HepG2 (cell line): ENCODE data around the gene CIAO2A. TPM values are rescaled to one million over a fixed set of nuclear protein-coding genes. Genes with fewer than 3 reads are reported as not detected.

Source experiments
- ATAC-seq: fragments of 200-7000 bp; cut with Tn5 transposase; 3 replicates; pipeline ENCODE4 v1.9.1; 2020; ENCODE audit warnings: mild to moderate bottlenecking, moderate library complexity
- BruUV-seq: library from RNA; stranded (reverse); fragments of 400-500 nt; replicated peaks from 2 replicates; lab custom pipeline; 2021; lab: Mats Ljungman, UMichigan
- CTCF ChIA-PET: fragments of 300-600 bp; formaldehyde crosslinking; extraction: SDS; loops from one replicate; lab custom pipeline; 2021; ENCODE audit warnings: low total read pairs, inconsistent platforms, low intra/inter-chr PET ratio; lab: Yijun Ruan, JAX
- POLR2A ChIA-PET: fragments of 350-600 bp; sonication (Branson Sonifier 250); formaldehyde crosslinking; loops from one replicate; lab custom pipeline; 2020; ENCODE audit warnings: antibody characterized with exemption, inconsistent platforms; lab: Yijun Ruan, JAX
- DNase-seq: peaks from one replicate; pipeline ENCODE4 v3.0.0-alpha.2; 2015; ENCODE audit warnings: low spot score
- FAIRE-seq: peaks from 3 replicates; lab custom pipeline; 2011; peaks lifted over from hg19 to GRCh38; lab: Jason Lieb, UNC
- H2AFZ ChIP-seq: one replicate; pipeline ENCODE4 v1.6.1; 2011; ENCODE audit warnings: low read length, inconsistent platforms
- H3K27ac ChIP-seq: fragments of 300-600 bp; 3 replicates; pipeline ENCODE4 v1.8.0; 2011; ENCODE audit warnings: mixed run types, mild to moderate bottlenecking, mixed read lengths, low read length, inconsistent platforms; ENCODE audit not compliant: insufficient read depth; ENCODE audit errors: extremely low read length
- H3K27me3 ChIP-seq, 2 experiments: fragments of 200-600 bp in 1 of 2; 2 replicates in 1 of 2; 3 replicates in 1 of 2; pipeline versions ENCODE4 v1.6.0 to v1.8.0; 2011; ENCODE audit warnings: low read length in 2 of 2, mild to moderate bottlenecking in 2 of 2, moderate library complexity in 2 of 2, inconsistent platforms in 1 of 2; ENCODE audit not compliant: insufficient read depth in 2 of 2, control insufficient read depth in 1 of 2
- H3K36me3 ChIP-seq, 2 experiments: fragments of 200-600 bp in 1 of 2; replicated peaks in 1 of 2; 2 replicates in 1 of 2; 3 replicates in 1 of 2; pipeline versions ENCODE4 v1.5.1 to v1.8.0; 2011; ENCODE audit warnings: low read length in 2 of 2, inconsistent platforms in 1 of 2; ENCODE audit not compliant: insufficient read depth in 2 of 2, control insufficient read depth in 1 of 2
- H3K4me1 ChIP-seq: 2 replicates; pipeline ENCODE4 v1.5.1; 2012; ENCODE audit warnings: low read length, inconsistent platforms; ENCODE audit not compliant: insufficient read depth
- H3K4me2 ChIP-seq: 2 replicates; pipeline ENCODE4 v1.6.0; 2011; ENCODE audit warnings: low read depth, low read length, inconsistent platforms
- H3K4me3 ChIP-seq, 3 experiments: fragments of 200-600 bp in 1 of 3; sonication (generic), shearing (Covaris generic) in 1 of 3; replicated peaks in 1 of 3; 2 replicates each; pipeline ENCODE4 v1.5.1; 2011 to 2016; ENCODE audit warnings: low read length in 3 of 3, inconsistent platforms in 2 of 3, low read depth in 2 of 3, mild to moderate bottlenecking in 2 of 3, control low read depth in 1 of 3, mixed read lengths in 1 of 3; ENCODE audit not compliant: insufficient read depth in 1 of 3
- H3K79me2 ChIP-seq: one replicate; pipeline ENCODE4 v1.6.1; 2011; ENCODE audit warnings: low read length, inconsistent platforms; ENCODE audit not compliant: insufficient read depth
- H3K9ac ChIP-seq: 2 replicates; pipeline ENCODE4 v1.6.0; 2011; ENCODE audit warnings: mild to moderate bottlenecking, low read depth, low read length, inconsistent platforms; ENCODE audit not compliant: insufficient read depth
- H3K9me3 ChIP-seq: 2 replicates; pipeline ENCODE4 v1.5.1; 2012; ENCODE audit warnings: mild to moderate bottlenecking, low read length
- H4K20me1 ChIP-seq: 2 replicates; pipeline ENCODE4 v1.6.0; 2011; ENCODE audit warnings: inconsistent platforms, mild to moderate bottlenecking, low read length, moderate library complexity; ENCODE audit not compliant: insufficient read depth
- CBX5 ChIP-seq: sonication (generic); formaldehyde crosslinking; IDR thresholded peaks from 2 replicates; pipeline ENCODE4 v1.4.0; 2020; ENCODE audit warnings: missing genetic modification reagents, borderline replicate concordance
- PAWR ChIP-seq: sonication (generic); formaldehyde crosslinking; IDR thresholded peaks from 2 replicates; pipeline ENCODE4 v1.4.0; 2020; ENCODE audit warnings: missing genetic modification reagents, mild to moderate bottlenecking, borderline replicate concordance
- PLRG1 ChIP-seq: fragments of 450-650 bp; conservative IDR thresholded peaks from 2 replicates; pipeline ENCODE4 v1.6.1; 2016
- SCMH1 ChIP-seq: sonication (generic); formaldehyde crosslinking; IDR thresholded peaks from 2 replicates; pipeline ENCODE4 v1.9.0; 2021; ENCODE audit warnings: missing genetic modification reagents, mild to moderate bottlenecking, borderline replicate concordance
- ZBTB8A ChIP-seq: sonication (generic); formaldehyde crosslinking; IDR thresholded peaks from 2 replicates; pipeline ENCODE4 v1.4.0; 2020; ENCODE audit warnings: mild to moderate bottlenecking, low read depth, missing genetic modification reagents, borderline replicate concordance
- ZSCAN9 ChIP-seq: IDR thresholded peaks from 2 replicates; pipeline ENCODE4 v1.6.1; 2016; ENCODE audit warnings: borderline replicate concordance
- WGBS: methylation state at CpG from one replicate; pipeline ENCODE4 v1.1.6; 2017; ENCODE audit warnings: low lambda C conversion rate; 5-methylcytosine and 5-hydroxymethylcytosine counted together
- in situ Hi-C: cut with HindIII; loops from 2 replicates; pipeline ENCODE4 v1.10.0; 2017; ENCODE audit warnings: low pct_unique_long_range_greater_than_20kb; ENCODE audit not compliant: extremely low pct_ligation_motif_present
- intact Hi-C: fragments of 100-400 bp; cut with micrococcal nuclease; formaldehyde crosslinking; loops from one replicate; pipeline ENCODE4 v1.10.0; 2022; ENCODE audit not compliant: unreplicated experiment
- polyA plus RNA-seq, 8 experiments: library from polyadenylated mRNA; depleted of rRNA in 3 of 8; stranded (reverse) in 7 of 8; unstranded in 1 of 8; fragments of >200 nt; fragmentation: Illumina TruSeq in 4 of 8; extraction: Trizol in 4 of 8; gene quantifications; 2 replicates each; pipeline versions ENCODE4 v1.2.1 to v1.2.3, GENCODE V29; 2011 to 2016; ENCODE audit warnings: low read depth in 4 of 8, missing spikeins in 1 of 8, mixed read lengths in 1 of 8; ENCODE audit not compliant: insufficient read depth in 1 of 8
- total RNA-seq, 5 experiments: library from RNA; depleted of rRNA; stranded (reverse); fragments of >200 nt; fragmentation: Illumina TruSeq; extraction: Trizol; gene quantifications; 2 replicates each; pipeline ENCODE4 v1.2.3, GENCODE V29; 2016; ENCODE audit warnings: low read depth in 1 of 5
- TF ChIP-seq, protein P1 (sequence below): sonication (generic); formaldehyde crosslinking; IDR thresholded peaks from 2 replicates; pipeline ENCODE4 v1.9.0; 2022; ENCODE audit warnings: low read depth, missing genetic modification reagents
- TF ChIP-seq, protein P2 (sequence below): sonication (generic); formaldehyde crosslinking; IDR thresholded peaks from 2 replicates; pipeline ENCODE4 v1.4.0; 2020; ENCODE audit warnings: missing genetic modification reagents, mild to moderate bottlenecking, borderline replicate concordance
- TF ChIP-seq, protein P3 (sequence below): sonication (generic); formaldehyde crosslinking; conservative IDR thresholded peaks from 2 replicates; pipeline ENCODE4 v1.4.0; 2020; ENCODE audit warnings: mild to moderate bottlenecking, missing genetic modification reagents, moderate library complexity
- TF ChIP-seq, protein P4 (sequence below): sonication (generic); formaldehyde crosslinking; conservative IDR thresholded peaks from 2 replicates; pipeline ENCODE4 v1.8.1; 2023; ENCODE audit warnings: missing genetic modification reagents

Gene CIAO2A
- total and polyA plus RNA-seq, 2 of the 13 experiments (the other 11 are each of a cell fraction or from before 2014, with no cell fraction given), result 83.0 to 100 TPM

DNA sequence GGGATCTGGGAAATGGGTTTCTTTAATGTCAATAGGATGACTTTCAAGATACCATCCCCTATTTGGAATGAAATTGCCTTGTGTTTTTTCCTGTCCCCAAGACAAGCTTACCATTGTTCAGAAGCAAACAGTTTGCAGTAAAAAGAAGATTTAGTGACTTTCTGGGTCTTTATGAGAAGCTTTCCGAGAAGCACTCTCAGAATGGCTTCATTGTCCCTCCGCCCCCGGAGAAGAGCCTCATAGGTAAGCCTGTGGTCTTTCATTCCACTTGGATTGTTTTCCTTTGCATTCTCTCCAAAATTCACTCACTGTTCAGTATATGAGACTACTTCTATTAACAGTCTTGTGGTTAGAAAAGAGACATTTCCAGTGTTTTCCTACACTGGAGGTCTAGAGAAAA lies 32.3 kb upstream of the CIAO2A start:
- no peak for ATAC-seq
- FAIRE-seq, result no peak
- DNase-seq, result no peak
- intact Hi-C loops (no loop called here), in situ Hi-C loops (no loop called here)
- Histone ChIP-seq H3K4me3 (no peak overlapping the region), H3K4me2 (no peak overlapping the region), H4K20me1 (no peaks in the 10 kb centered on the region), H3K27ac (no peak overlapping the region), H3K79me2 (peaks cover 3% of the 10 kb centered on the region), H3K36me3 (peaks cover 28 to 84% of the 10 kb centered on the region in 2 experiments), H3K4me1 (no peaks in the 10 kb centered on the region), H3K9ac (no peak overlapping the region), H3K9me3 (no peaks in the 10 kb centered on the region), H2AFZ (no peak overlapping the region), H3K27me3 (no peaks in the 10 kb centered on the region)
- TF ChIP-seq, protein P1, sequence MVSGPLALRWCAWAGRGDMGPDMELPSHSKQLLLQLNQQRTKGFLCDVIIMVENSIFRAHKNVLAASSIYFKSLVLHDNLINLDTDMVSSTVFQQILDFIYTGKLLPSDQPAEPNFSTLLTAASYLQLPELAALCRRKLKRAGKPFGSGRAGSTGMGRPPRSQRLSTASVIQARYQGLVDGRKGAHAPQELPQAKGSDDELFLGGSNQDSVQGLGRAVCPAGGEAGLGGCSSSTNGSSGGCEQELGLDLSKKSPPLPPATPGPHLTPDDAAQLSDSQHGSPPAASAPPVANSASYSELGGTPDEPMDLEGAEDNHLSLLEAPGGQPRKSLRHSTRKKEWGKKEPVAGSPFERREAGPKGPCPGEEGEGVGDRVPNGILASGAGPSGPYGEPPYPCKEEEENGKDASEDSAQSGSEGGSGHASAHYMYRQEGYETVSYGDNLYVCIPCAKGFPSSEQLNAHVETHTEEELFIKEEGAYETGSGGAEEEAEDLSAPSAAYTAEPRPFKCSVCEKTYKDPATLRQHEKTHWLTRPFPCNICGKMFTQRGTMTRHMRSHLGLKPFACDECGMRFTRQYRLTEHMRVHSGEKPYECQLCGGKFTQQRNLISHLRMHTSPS (CRISPR knock-in tag), result no peak
- TF ChIP-seq ZBTB8A (CRISPR knock-in tag), result no peak
- no peak for TF ChIP-seq CBX5 (CRISPR knock-in tag)
- TF ChIP-seq, protein P2, sequence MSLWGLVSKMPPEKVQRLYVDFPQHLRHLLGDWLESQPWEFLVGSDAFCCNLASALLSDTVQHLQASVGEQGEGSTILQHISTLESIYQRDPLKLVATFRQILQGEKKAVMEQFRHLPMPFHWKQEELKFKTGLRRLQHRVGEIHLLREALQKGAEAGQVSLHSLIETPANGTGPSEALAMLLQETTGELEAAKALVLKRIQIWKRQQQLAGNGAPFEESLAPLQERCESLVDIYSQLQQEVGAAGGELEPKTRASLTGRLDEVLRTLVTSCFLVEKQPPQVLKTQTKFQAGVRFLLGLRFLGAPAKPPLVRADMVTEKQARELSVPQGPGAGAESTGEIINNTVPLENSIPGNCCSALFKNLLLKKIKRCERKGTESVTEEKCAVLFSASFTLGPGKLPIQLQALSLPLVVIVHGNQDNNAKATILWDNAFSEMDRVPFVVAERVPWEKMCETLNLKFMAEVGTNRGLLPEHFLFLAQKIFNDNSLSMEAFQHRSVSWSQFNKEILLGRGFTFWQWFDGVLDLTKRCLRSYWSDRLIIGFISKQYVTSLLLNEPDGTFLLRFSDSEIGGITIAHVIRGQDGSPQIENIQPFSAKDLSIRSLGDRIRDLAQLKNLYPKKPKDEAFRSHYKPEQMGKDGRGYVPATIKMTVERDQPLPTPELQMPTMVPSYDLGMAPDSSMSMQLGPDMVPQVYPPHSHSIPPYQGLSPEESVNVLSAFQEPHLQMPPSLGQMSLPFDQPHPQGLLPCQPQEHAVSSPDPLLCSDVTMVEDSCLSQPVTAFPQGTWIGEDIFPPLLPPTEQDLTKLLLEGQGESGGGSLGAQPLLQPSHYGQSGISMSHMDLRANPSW, result no peak
- no peak for TF ChIP-seq SCMH1
- TF ChIP-seq, protein P3, sequence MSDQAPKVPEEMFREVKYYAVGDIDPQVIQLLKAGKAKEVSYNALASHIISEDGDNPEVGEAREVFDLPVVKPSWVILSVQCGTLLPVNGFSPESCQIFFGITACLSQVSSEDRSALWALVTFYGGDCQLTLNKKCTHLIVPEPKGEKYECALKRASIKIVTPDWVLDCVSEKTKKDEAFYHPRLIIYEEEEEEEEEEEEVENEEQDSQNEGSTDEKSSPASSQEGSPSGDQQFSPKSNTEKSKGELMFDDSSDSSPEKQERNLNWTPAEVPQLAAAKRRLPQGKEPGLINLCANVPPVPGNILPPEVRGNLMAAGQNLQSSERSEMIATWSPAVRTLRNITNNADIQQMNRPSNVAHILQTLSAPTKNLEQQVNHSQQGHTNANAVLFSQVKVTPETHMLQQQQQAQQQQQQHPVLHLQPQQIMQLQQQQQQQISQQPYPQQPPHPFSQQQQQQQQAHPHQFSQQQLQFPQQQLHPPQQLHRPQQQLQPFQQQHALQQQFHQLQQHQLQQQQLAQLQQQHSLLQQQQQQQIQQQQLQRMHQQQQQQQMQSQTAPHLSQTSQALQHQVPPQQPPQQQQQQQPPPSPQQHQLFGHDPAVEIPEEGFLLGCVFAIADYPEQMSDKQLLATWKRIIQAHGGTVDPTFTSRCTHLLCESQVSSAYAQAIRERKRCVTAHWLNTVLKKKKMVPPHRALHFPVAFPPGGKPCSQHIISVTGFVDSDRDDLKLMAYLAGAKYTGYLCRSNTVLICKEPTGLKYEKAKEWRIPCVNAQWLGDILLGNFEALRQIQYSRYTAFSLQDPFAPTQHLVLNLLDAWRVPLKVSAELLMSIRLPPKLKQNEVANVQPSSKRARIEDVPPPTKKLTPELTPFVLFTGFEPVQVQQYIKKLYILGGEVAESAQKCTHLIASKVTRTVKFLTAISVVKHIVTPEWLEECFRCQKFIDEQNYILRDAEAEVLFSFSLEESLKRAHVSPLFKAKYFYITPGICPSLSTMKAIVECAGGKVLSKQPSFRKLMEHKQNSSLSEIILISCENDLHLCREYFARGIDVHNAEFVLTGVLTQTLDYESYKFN (CRISPR knock-in tag), result no peak
- TF ChIP-seq, protein P4, sequence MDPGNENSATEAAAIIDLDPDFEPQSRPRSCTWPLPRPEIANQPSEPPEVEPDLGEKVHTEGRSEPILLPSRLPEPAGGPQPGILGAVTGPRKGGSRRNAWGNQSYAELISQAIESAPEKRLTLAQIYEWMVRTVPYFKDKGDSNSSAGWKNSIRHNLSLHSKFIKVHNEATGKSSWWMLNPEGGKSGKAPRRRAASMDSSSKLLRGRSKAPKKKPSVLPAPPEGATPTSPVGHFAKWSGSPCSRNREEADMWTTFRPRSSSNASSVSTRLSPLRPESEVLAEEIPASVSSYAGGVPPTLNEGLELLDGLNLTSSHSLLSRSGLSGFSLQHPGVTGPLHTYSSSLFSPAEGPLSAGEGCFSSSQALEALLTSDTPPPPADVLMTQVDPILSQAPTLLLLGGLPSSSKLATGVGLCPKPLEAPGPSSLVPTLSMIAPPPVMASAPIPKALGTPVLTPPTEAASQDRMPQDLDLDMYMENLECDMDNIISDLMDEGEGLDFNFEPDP, result no peak
- no peak for TF ChIP-seq PAWR (CRISPR knock-in tag)
- TF ChIP-seq ZSCAN9, result no peak
- TF ChIP-seq PLRG1, result no peak
- POLR2A ChIA-PET, result no interaction called here
- CTCF ChIA-PET, result no interaction called here
- 72% methylated on average over 3 of the region's 3 CpGs for WGBS
- BruUV-seq, result no TSS peak
